HepG2 (cell line): Measurements from ENCODE around the gene MLLT10. TPM values are rescaled to one million over a fixed set of nuclear protein-coding genes. Genes with fewer than 3 reads are reported as not detected.
A peak's percentile ranks its signal among the peaks of the same experiment; 100 is the strongest.

ENCODE experiments used
- ATAC-seq: fragments of 200-7000 bp; cut with Tn5 transposase; 3 replicates; pipeline ENCODE4 v1.9.1; 2020; ENCODE audit warnings: mild to moderate bottlenecking, moderate library complexity
- BruUV-seq: library from RNA; stranded (reverse); fragments of 400-500 nt; replicated peaks from 2 replicates; lab custom pipeline; 2021; lab: Mats Ljungman, UMichigan
- CTCF ChIA-PET: fragments of 300-600 bp; formaldehyde crosslinking; extraction: SDS; loops from one replicate; lab custom pipeline; 2021; ENCODE audit warnings: low total read pairs, inconsistent platforms, low intra/inter-chr PET ratio; lab: Yijun Ruan, JAX
- POLR2A ChIA-PET: fragments of 350-600 bp; sonication (Branson Sonifier 250); formaldehyde crosslinking; loops from one replicate; lab custom pipeline; 2020; ENCODE audit warnings: antibody characterized with exemption, inconsistent platforms; lab: Yijun Ruan, JAX
- DNase-seq: peaks from one replicate; pipeline ENCODE4 v3.0.0-alpha.2; 2015; ENCODE audit warnings: low spot score
- FAIRE-seq: peaks from 3 replicates; lab custom pipeline; 2011; peaks lifted over from hg19 to GRCh38; lab: Jason Lieb, UNC
- H2AFZ ChIP-seq: one replicate; pipeline ENCODE4 v1.6.1; 2011; ENCODE audit warnings: low read length, inconsistent platforms
- H3K27ac ChIP-seq: fragments of 300-600 bp; 3 replicates; pipeline ENCODE4 v1.8.0; 2011; ENCODE audit warnings: mixed run types, mild to moderate bottlenecking, mixed read lengths, low read length, inconsistent platforms; ENCODE audit not compliant: insufficient read depth; ENCODE audit errors: extremely low read length
- H3K27me3 ChIP-seq, 2 experiments: fragments of 200-600 bp in 1 of 2; 2 replicates in 1 of 2; 3 replicates in 1 of 2; pipeline versions ENCODE4 v1.6.0 to v1.8.0; 2011; ENCODE audit warnings: low read length in 2 of 2, mild to moderate bottlenecking in 2 of 2, moderate library complexity in 2 of 2, inconsistent platforms in 1 of 2; ENCODE audit not compliant: insufficient read depth in 2 of 2, control insufficient read depth in 1 of 2
- H3K36me3 ChIP-seq, 2 experiments: fragments of 200-600 bp in 1 of 2; replicated peaks in 1 of 2; 2 replicates in 1 of 2; 3 replicates in 1 of 2; pipeline versions ENCODE4 v1.5.1 to v1.8.0; 2011; ENCODE audit warnings: low read length in 2 of 2, inconsistent platforms in 1 of 2; ENCODE audit not compliant: insufficient read depth in 2 of 2, control insufficient read depth in 1 of 2
- H3K4me1 ChIP-seq: 2 replicates; pipeline ENCODE4 v1.5.1; 2012; ENCODE audit warnings: low read length, inconsistent platforms; ENCODE audit not compliant: insufficient read depth
- H3K4me2 ChIP-seq: 2 replicates; pipeline ENCODE4 v1.6.0; 2011; ENCODE audit warnings: low read depth, low read length, inconsistent platforms
- H3K4me3 ChIP-seq, 3 experiments: fragments of 200-600 bp in 1 of 3; sonication (generic), shearing (Covaris generic) in 1 of 3; replicated peaks in 1 of 3; 2 replicates each; pipeline ENCODE4 v1.5.1; 2011 to 2016; ENCODE audit warnings: low read length in 3 of 3, inconsistent platforms in 2 of 3, low read depth in 2 of 3, mild to moderate bottlenecking in 2 of 3, control low read depth in 1 of 3, mixed read lengths in 1 of 3; ENCODE audit not compliant: insufficient read depth in 1 of 3
- H3K79me2 ChIP-seq: one replicate; pipeline ENCODE4 v1.6.1; 2011; ENCODE audit warnings: low read length, inconsistent platforms; ENCODE audit not compliant: insufficient read depth
- H3K9ac ChIP-seq: 2 replicates; pipeline ENCODE4 v1.6.0; 2011; ENCODE audit warnings: mild to moderate bottlenecking, low read depth, low read length, inconsistent platforms; ENCODE audit not compliant: insufficient read depth
- H3K9me3 ChIP-seq: 2 replicates; pipeline ENCODE4 v1.5.1; 2012; ENCODE audit warnings: mild to moderate bottlenecking, low read length
- H4K20me1 ChIP-seq: 2 replicates; pipeline ENCODE4 v1.6.0; 2011; ENCODE audit warnings: inconsistent platforms, mild to moderate bottlenecking, low read length, moderate library complexity; ENCODE audit not compliant: insufficient read depth
- AHR ChIP-seq: IDR thresholded peaks from 2 replicates; pipeline ENCODE4 v1.6.1; 2018; ENCODE audit warnings: missing genetic modification reagents, missing compliant biosample characterization
- CREB1 ChIP-seq, 2 experiments: fragments of 450-650 bp in 1 of 2; IDR thresholded peaks; 2 replicates each; pipeline ENCODE4 v1.6.1; 2016 to 2017; ENCODE audit warnings: control low read depth in 1 of 2, mild to moderate bottlenecking in 1 of 2, missing compliant biosample characterization in 1 of 2, missing genetic modification characterization in 1 of 2
- DPF2 ChIP-seq: sonication (generic); formaldehyde crosslinking; IDR thresholded peaks from 2 replicates; pipeline ENCODE4 v1.4.0; 2020; ENCODE audit warnings: mild to moderate bottlenecking, low read depth, missing genetic modification reagents, borderline replicate concordance
- JARID2 ChIP-seq: sonication (generic); formaldehyde crosslinking; IDR thresholded peaks from 2 replicates; pipeline ENCODE4 v1.8.1; 2023; ENCODE audit warnings: missing genetic modification reagents, inconsistent platforms; ENCODE audit not compliant: insufficient replicate concordance
- MTF1 ChIP-seq: sonication (generic); formaldehyde crosslinking; IDR thresholded peaks from 2 replicates; pipeline ENCODE4 v1.5.0; 2020; ENCODE audit warnings: missing genetic modification reagents
- NKX3-1 ChIP-seq: sonication (generic); formaldehyde crosslinking; IDR thresholded peaks from 2 replicates; pipeline ENCODE4 v1.5.0; 2020; ENCODE audit warnings: missing genetic modification reagents
- REL ChIP-seq: sonication (generic); formaldehyde crosslinking; conservative IDR thresholded peaks from 2 replicates; pipeline ENCODE4 v1.8.0; 2022; ENCODE audit warnings: mild to moderate bottlenecking, missing genetic modification reagents, moderate library complexity
- SIN3B ChIP-seq: fragments of 150-350 bp; IDR thresholded peaks from 2 replicates; pipeline ENCODE4 v1.6.1; 2014; ENCODE audit warnings: low read length
- SMAD3 ChIP-seq: sonication (generic); formaldehyde crosslinking; IDR thresholded peaks from 2 replicates; pipeline ENCODE4 v1.4.0; 2020; ENCODE audit warnings: missing genetic modification reagents
- ZNF232 ChIP-seq: sonication (generic); formaldehyde crosslinking; IDR thresholded peaks from 2 replicates; pipeline ENCODE4 v1.4.0; 2020; ENCODE audit warnings: missing genetic modification reagents, borderline replicate concordance
- ZNF451 ChIP-seq: sonication (generic); formaldehyde crosslinking; IDR thresholded peaks from 2 replicates; pipeline ENCODE4 v1.5.0; 2020; ENCODE audit warnings: mild to moderate bottlenecking, missing genetic modification reagents
- ZNF598 ChIP-seq: sonication (generic); formaldehyde crosslinking; IDR thresholded peaks from 2 replicates; pipeline ENCODE4 v1.5.1; 2020; ENCODE audit warnings: mild to moderate bottlenecking, missing genetic modification reagents, borderline replicate concordance
- ZNF792 ChIP-seq: IDR thresholded peaks from 2 replicates; pipeline ENCODE4 v1.6.1; 2016
- ZNF839 ChIP-seq: sonication (generic); formaldehyde crosslinking; IDR thresholded peaks from 2 replicates; pipeline ENCODE4 v1.4.0; 2020; ENCODE audit warnings: missing genetic modification reagents, mild to moderate bottlenecking, borderline replicate concordance
- ZNF850 ChIP-seq: sonication (generic); formaldehyde crosslinking; conservative IDR thresholded peaks from 2 replicates; pipeline ENCODE4 v1.9.0; 2021; ENCODE audit warnings: mild to moderate bottlenecking, missing genetic modification reagents
- ZSCAN30 ChIP-seq: sonication (generic); formaldehyde crosslinking; IDR thresholded peaks from 2 replicates; pipeline ENCODE4 v1.5.0; 2020; ENCODE audit warnings: mild to moderate bottlenecking, missing genetic modification reagents
- WGBS: methylation state at CpG from one replicate; pipeline ENCODE4 v1.1.6; 2017; ENCODE audit warnings: low lambda C conversion rate; 5-methylcytosine and 5-hydroxymethylcytosine counted together
- in situ Hi-C: cut with HindIII; loops from 2 replicates; pipeline ENCODE4 v1.10.0; 2017; ENCODE audit warnings: low pct_unique_long_range_greater_than_20kb; ENCODE audit not compliant: extremely low pct_ligation_motif_present
- intact Hi-C: fragments of 100-400 bp; cut with micrococcal nuclease; formaldehyde crosslinking; loops from one replicate; pipeline ENCODE4 v1.10.0; 2022; ENCODE audit not compliant: unreplicated experiment
- polyA plus RNA-seq, 8 experiments: library from polyadenylated mRNA; depleted of rRNA in 3 of 8; stranded (reverse) in 7 of 8; unstranded in 1 of 8; fragments of >200 nt; fragmentation: Illumina TruSeq in 4 of 8; extraction: Trizol in 4 of 8; gene quantifications; 2 replicates each; pipeline versions ENCODE4 v1.2.1 to v1.2.3, GENCODE V29; 2011 to 2016; ENCODE audit warnings: low read depth in 4 of 8, missing spikeins in 1 of 8, mixed read lengths in 1 of 8; ENCODE audit not compliant: insufficient read depth in 1 of 8
- total RNA-seq, 5 experiments: library from RNA; depleted of rRNA; stranded (reverse); fragments of >200 nt; fragmentation: Illumina TruSeq; extraction: Trizol; gene quantifications; 2 replicates each; pipeline ENCODE4 v1.2.3, GENCODE V29; 2016; ENCODE audit warnings: low read depth in 1 of 5
- TF ChIP-seq, protein P1 (sequence below): IDR thresholded peaks from 2 replicates; pipeline ENCODE4 v1.6.1; 2016; ENCODE audit warnings: mild to moderate bottlenecking
- TF ChIP-seq, protein P2 (sequence below): sonication (generic); formaldehyde crosslinking; IDR thresholded peaks from 2 replicates; pipeline ENCODE4 v1.8.0; 2022; ENCODE audit warnings: mild to moderate bottlenecking, missing genetic modification reagents
- TF ChIP-seq, protein P3 (sequence below): sonication (generic); formaldehyde crosslinking; IDR thresholded peaks from 2 replicates; pipeline ENCODE4 v1.4.0; 2020; ENCODE audit warnings: missing genetic modification reagents
- TF ChIP-seq, protein P4 (sequence below): sonication (generic); formaldehyde crosslinking; IDR thresholded peaks from 2 replicates; pipeline ENCODE4 v1.4.0; 2020; ENCODE audit warnings: missing genetic modification reagents, mild to moderate bottlenecking, borderline replicate concordance

Gene MLLT10
- total and polyA plus RNA-seq, 2 of the 13 experiments (the other 11 are each of a cell fraction or from before 2014, with no cell fraction given), result 51.3 to 84.1 TPM

DNA sequence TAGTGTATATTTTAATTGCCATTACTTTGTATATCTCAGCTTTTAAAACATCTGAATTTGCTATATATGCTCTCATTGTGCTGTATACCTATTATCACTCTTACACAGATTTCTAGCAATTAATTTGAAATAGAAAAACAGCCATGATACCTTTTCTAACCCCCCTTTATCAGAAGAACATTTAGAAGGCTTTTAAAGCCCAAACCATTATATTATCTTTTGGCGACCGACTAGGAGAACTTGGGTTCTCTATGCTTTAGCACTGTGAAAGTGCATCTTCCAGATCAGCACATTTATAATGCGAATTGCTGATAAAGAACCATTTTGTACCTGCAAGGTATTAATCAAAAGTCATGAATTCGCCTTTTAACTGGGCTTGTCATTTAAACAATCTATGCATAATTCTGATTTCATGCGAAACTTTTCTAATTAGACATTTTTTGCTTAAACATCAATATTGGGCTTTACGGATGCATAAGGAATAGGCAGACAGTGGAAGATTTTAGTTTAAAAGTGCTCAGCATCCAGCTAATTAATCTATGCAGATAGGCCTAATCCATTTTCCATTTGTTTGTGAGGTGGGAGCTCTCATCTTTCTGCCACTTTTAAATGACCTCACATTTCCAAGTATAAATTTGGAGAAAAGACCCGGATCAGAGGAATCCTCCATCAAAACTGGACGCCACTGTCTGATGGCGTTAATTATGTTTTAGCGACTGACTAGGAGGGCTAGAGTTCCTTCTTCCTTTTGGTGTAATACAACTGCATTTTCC is 1.2 kb upstream of the MLLT10 start:
- 2% methylated on average over 10 of the region's 10 CpGs for WGBS
- H4K20me1 ChIP-seq, result peaks cover 13% of the 10 kb centered on the region; the same call in 1 of the 2 replicates
- TSS peak; percentile 97 for BruUV-seq
- peak overlapping the region; percentile 82 for H2AFZ ChIP-seq
- DNase-seq (no peak), ATAC-seq (no peak), FAIRE-seq (no peak)
- in situ Hi-C loops, result no loop called here
- H3K27ac ChIP-seq, result peak overlapping the region; percentile 97
- peaks cover 46% of the 10 kb centered on the region for H3K4me1 ChIP-seq
- peak overlapping the region; percentile 67 to 81 (median 76) for H3K4me3 ChIP-seq
- peak overlapping the region; percentile 84 for H3K4me2 ChIP-seq
- H3K9ac ChIP-seq, result peak overlapping the region; percentile 87
- ChIA-PET POLR2A (interaction anchor here (1.0 to 3.4 kb wide), 5 partner anchors 9 to 36 kb away, joined by 5 to 40 read pairs (median 10); no protein-coding TSS in a partner anchor), CTCF (interaction anchor here (2.2 kb wide), 1 partner anchor 36 kb away, joined by 7 read pairs; no protein-coding TSS in a partner anchor)
- H3K36me3 ChIP-seq, result 0 out of 5 replicates have a peak, but pooled peaks cover 0 to 3% of the 10 kb centered on the region in 2 experiments
- H3K79me2 ChIP-seq, result peaks cover 71% of the 10 kb centered on the region
- H3K27me3 ChIP-seq, result no peaks in the 10 kb centered on the region; a peak in 1 of 5 replicates
- intact Hi-C loops, result loop anchor here (1.0 to 2.0 kb wide), 2 partner anchors 16 to 37 kb away; no protein-coding TSS in a partner anchor
- no peaks in the 10 kb centered on the region for H3K9me3 ChIP-seq
- TF ChIP-seq ZSCAN30 (CRISPR knock-in tag), result peak; percentile 54; the same call in 1 of the 2 replicates
- TF ChIP-seq ZNF451, result no peak
- TF ChIP-seq JARID2 (CRISPR knock-in tag), result no peak
- TF ChIP-seq, protein P1, sequence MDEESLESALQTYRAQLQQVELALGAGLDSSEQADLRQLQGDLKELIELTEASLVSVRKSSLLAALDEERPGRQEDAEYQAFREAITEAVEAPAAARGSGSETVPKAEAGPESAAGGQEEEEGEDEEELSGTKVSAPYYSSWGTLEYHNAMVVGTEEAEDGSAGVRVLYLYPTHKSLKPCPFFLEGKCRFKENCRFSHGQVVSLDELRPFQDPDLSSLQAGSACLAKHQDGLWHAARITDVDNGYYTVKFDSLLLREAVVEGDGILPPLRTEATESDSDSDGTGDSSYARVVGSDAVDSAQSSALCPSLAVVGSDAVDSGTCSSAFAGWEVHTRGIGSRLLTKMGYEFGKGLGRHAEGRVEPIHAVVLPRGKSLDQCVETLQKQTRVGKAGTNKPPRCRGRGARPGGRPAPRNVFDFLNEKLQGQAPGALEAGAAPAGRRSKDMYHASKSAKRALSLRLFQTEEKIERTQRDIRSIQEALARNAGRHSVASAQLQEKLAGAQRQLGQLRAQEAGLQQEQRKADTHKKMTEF (CRISPR knock-in tag), result no peak
- no peak for TF ChIP-seq CREB1 (IDR thresholded peaks at IDR 0.05)
- TF ChIP-seq CREB1 (CRISPR knock-in tag; IDR thresholded peaks at IDR 0.05), result peak; percentile 16; the same call in 1 of the 2 replicates
- TF ChIP-seq NKX3-1 (CRISPR knock-in tag), result no peak
- TF ChIP-seq ZNF598, result no peak
- no peak for TF ChIP-seq MTF1 (CRISPR knock-in tag)
- no peak; the same call in 1 of the 2 replicates for TF ChIP-seq AHR (CRISPR knock-in tag)
- no peak for TF ChIP-seq ZNF850 (CRISPR knock-in tag)
- TF ChIP-seq, protein P2, sequence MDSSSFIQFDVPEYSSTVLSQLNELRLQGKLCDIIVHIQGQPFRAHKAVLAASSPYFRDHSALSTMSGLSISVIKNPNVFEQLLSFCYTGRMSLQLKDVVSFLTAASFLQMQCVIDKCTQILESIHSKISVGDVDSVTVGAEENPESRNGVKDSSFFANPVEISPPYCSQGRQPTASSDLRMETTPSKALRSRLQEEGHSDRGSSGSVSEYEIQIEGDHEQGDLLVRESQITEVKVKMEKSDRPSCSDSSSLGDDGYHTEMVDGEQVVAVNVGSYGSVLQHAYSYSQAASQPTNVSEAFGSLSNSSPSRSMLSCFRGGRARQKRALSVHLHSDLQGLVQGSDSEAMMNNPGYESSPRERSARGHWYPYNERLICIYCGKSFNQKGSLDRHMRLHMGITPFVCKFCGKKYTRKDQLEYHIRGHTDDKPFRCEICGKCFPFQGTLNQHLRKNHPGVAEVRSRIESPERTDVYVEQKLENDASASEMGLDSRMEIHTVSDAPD (CRISPR knock-in tag), result 0 out of 2 replicates have a peak, but pooled peaks have one; percentile 20
- no peak for TF ChIP-seq ZNF232
- TF ChIP-seq ZNF839 (CRISPR knock-in tag), result no peak
- TF ChIP-seq, protein P3, sequence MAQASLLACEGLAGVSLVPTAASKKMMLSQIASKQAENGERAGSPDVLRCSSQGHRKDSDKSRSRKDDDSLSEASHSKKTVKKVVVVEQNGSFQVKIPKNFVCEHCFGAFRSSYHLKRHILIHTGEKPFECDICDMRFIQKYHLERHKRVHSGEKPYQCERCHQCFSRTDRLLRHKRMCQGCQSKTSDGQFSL, result no peak
- TF ChIP-seq REL (CRISPR knock-in tag), result 0 out of 2 replicates have a peak, but pooled peaks have one; percentile 8
- TF ChIP-seq, protein P4, sequence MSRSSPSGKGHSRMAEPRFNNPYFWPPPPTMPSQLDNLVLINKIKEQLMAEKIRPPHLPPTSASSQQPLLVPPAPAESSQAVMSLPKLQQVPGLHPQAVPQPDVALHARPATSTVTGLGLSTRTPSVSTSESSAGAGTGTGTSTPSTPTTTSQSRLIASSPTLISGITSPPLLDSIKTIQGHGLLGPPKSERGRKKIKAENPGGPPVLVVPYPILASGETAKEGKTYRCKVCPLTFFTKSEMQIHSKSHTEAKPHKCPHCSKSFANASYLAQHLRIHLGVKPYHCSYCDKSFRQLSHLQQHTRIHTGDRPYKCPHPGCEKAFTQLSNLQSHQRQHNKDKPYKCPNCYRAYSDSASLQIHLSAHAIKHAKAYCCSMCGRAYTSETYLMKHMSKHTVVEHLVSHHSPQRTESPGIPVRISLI, result no peak
- no peak for TF ChIP-seq SIN3B
- TF ChIP-seq SMAD3 (CRISPR knock-in tag), result no peak
- TF ChIP-seq DPF2 (CRISPR knock-in tag), result no peak
- peak; percentile 3; the same call in 1 of the 2 replicates for TF ChIP-seq ZNF792 (CRISPR knock-in tag)
